SHP77 (cell line): Measurements from ENCODE around the gene MARK3.

Experiments
- DNase-seq, 2 experiments: peaks; one replicate each; lab custom pipeline; 2025; lab: John Stamatoyannopoulos, UW

Gene MARK3

DNA sequence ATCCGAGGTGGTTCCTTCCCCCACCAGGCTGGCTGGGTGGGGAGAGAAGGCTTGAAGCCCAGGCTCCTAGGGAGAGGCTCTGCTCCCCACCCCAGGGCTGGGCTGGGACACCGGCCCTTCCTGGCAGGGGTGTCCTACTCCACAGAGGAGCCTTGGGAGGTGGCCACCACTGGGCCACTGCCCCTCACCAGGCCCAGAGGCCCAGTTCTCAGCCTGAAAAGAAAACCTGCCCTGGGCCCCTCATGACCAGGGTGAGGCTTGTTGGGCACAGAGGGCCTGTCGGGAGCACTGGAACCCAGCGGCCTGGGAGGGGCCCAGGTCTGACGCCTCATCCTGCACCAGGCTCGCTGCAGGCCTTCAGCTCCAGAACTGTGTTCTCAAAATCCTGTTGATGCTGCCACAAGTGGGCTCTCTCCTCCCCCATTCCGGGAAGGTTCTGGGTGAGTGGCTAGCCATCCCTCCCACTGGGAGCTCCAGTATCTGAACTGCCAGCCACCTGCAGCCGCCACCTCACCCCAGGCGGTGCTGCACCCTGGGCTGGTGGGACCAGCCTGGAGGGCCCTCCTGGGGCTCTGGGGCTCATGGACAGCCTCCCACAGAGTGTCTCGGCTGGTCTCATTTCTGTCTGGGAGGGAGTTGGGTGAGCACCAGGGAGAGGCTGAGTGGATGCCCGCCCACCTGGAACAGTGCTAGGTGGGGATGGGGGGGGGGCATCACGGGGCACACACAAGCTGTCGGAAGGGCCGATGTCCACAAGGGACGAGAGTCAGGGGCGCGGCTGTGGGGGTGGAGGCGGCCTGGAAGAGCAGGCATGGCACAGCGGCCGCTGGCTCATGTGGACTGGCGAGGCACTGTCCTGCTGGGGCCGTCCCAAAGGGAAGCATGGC is 165.5 kb downstream of the MARK3 start:
- no peak for DNase-seq

DNA sequence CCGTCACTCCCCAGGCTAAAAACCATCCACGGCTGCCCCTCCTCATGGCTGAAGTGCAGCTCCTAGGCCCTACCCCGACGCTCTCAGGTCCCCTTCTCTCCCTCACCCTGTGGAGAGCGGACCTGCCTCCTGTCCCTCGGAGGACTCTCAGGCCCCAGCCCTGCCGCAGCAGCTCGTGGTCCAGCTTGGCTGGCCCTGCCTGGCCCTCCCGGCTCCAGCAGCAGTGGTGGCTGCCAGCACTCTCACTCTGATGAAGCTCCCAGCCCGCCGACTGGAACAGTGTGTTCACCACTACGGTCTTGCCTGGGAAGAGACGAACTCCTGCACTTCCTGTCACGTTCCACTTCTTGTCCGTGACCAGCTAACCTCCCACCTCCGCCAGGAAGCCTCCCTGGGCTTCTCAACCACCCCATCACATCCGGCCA is 166.1 kb downstream of the MARK3 start:
- DNase-seq, result no peak

DNA sequence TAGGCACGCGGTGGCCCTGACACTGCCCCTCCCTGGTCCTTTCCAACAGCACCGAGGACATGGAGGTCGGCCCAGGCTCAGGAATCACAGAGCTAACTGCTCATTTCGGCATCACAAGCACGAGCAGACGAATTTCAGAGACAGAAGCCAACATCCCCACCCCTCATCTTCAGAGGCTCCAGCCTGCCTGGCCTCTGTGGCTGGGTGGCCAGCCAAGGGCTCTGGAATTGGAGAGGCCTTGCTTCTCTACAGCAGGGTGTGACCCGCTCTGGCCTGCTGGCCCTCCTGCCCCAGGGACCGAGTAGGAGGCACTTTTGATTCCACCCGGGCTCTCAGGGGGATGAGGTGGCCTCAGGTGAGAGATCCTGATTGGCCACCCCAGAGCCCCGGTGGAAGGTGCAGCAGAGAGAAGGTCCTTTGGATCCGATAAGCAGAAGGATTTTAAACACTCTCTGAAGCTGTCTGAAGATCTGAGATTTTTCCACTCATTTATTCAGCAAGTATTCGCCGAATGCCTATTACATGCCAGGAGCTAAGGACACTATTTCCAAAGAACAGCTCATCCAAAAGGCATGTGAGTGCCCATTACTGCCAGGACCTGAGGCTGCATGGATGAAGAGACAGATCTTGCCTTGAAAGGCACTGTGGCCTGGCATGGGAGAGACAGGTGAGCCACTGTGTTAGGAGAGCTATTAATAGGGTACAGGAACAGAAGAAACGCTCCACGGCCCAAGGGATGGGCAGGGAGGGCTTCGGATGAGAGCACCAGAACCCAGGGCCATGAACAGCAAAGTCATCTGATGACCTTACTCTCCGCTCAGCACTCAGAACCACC is 167.0 kb downstream of the MARK3 start:
- no peak for DNase-seq

DNA sequence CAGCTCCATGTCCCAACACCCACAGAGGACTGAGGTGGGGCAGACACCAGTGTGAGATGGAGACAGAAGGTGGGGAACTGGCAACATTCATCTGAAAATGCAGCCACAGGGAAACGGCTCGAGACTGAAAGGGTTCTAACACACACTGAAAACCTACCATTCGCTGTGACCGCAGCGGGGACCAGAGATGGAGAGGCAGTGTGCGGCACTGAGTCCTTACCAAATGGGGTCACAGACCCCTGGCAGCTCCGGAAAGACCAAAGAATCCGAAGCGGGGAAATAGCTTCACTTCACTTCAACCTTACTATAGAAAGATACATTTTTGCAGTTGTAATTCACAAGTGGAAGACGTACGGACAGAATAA is 167.6 kb downstream of the MARK3 start:
- no peak for DNase-seq
